Glutamatergic neuron (in vitro differentiated cells): ENCODE measurements around the gene NAPEPLD. TPM values are rescaled to one million over a fixed set of nuclear protein-coding genes. Genes with fewer than 3 reads are reported as not detected.
"Not testable (repeated sequence)": the region's sequence is repeated elsewhere in the genome, so short reads cannot be mapped to it uniquely, and the experiment has no call there.

Source experiments
- DNase-seq: peaks from one replicate; pipeline ENCODE4 v3.0.0; 2022
- H3K27ac Mint-ChIP-seq: one replicate; pipeline ENCODE4 v1.8.0; 2020; ENCODE audit warnings: mild to moderate bottlenecking, mixed read lengths, inconsistent platforms; ENCODE audit not compliant: unreplicated experiment
- H3K27me3 Mint-ChIP-seq: one replicate; pipeline ENCODE4 v1.8.0; 2020; ENCODE audit warnings: mild to moderate bottlenecking, moderate library complexity, mixed read lengths, inconsistent platforms; ENCODE audit not compliant: unreplicated experiment
- H3K36me3 Mint-ChIP-seq: one replicate; pipeline ENCODE4 v1.8.0; 2020; ENCODE audit warnings: mild to moderate bottlenecking, mixed read lengths, inconsistent platforms; ENCODE audit not compliant: unreplicated experiment
- H3K4me1 Mint-ChIP-seq: one replicate; pipeline ENCODE4 v1.8.0; 2020; ENCODE audit warnings: mild to moderate bottlenecking, low read depth, mixed read lengths, inconsistent platforms; ENCODE audit not compliant: unreplicated experiment
- H3K4me3 Mint-ChIP-seq: one replicate; pipeline ENCODE4 v1.8.0; 2020; ENCODE audit warnings: mild to moderate bottlenecking, mixed read lengths, inconsistent platforms; ENCODE audit not compliant: unreplicated experiment
- H3K9me3 Mint-ChIP-seq: one replicate; pipeline ENCODE4 v1.8.0; 2020; ENCODE audit warnings: mild to moderate bottlenecking, moderate library complexity, mixed read lengths, inconsistent platforms; ENCODE audit not compliant: unreplicated experiment
- CTCF ChIP-seq: fragments of 200-600 bp; sonication (generic); IDR thresholded peaks from one replicate; pipeline ENCODE4 v1.5.0; 2021; ENCODE audit not compliant: partially characterized antibody, unreplicated experiment
- total RNA-seq: library from RNA; stranded (reverse); fragmentation: NEBNext Ultra II Directional; extraction: Animal tissue kit (Norgen Biotek cat#: 25700); gene quantifications from one replicate; pipeline ENCODE4 v1.2.1, GENCODE V29; 2021; ENCODE audit not compliant: unreplicated experiment

The NAPEPLD gene
- total RNA-seq, 1 donor from 2014 or later, result 6.5 TPM

- no peak for TF ChIP-seq CTCF
- H3K27ac Mint-ChIP-seq, result no peak overlapping the region
- no peaks in the 10 kb centered on the region for H3K27me3 Mint-ChIP-seq
- H3K9me3 Mint-ChIP-seq, result no peaks in the 10 kb centered on the region
- H3K4me1 Mint-ChIP-seq, result peaks cover 5% of the 10 kb centered on the region
- no peak for DNase-seq
- H3K36me3 Mint-ChIP-seq, result no peaks in the 10 kb centered on the region
- no peak overlapping the region for H3K4me3 Mint-ChIP-seq
Measured at GRCh38 chr7:103058122-103058521, 90.8 kb downstream of the NAPEPLD start.

- not testable (repeated sequence) for H3K4me3 Mint-ChIP-seq, H3K36me3 Mint-ChIP-seq, H3K27me3 Mint-ChIP-seq, H3K4me1 Mint-ChIP-seq, H3K9me3 Mint-ChIP-seq, DNase-seq, H3K27ac Mint-ChIP-seq
Measured at GRCh38 chr7:103056006-103056405, 92.9 kb downstream of the NAPEPLD start.

- H3K36me3 Mint-ChIP-seq, result peaks cover 15% of the 10 kb centered on the region
- H3K27ac Mint-ChIP-seq, result no peak overlapping the region
- H3K9me3 Mint-ChIP-seq, result peaks cover 6% of the 10 kb centered on the region
- DNase-seq, result no peak
- no peaks in the 10 kb centered on the region for H3K4me1 Mint-ChIP-seq
- H3K27me3 Mint-ChIP-seq, result no peaks in the 10 kb centered on the region
- H3K4me3 Mint-ChIP-seq, result no peak overlapping the region
- no peak for TF ChIP-seq CTCF
Measured at GRCh38 chr7:103051519-103051918, 97.4 kb downstream of the NAPEPLD start.

Other genes with a start within 250 kb of the NAPEPLD start
- gene LRRC17, start 236.1 kb downstream of the NAPEPLD start, total RNA-seq, result 0.34 TPM
- 1.1 TPM for gene FBXL13, start 74.3 kb downstream of the NAPEPLD start, total RNA-seq
- gene ARMC10, start 74.0 kb downstream of the NAPEPLD start, total RNA-seq, result 16.1 TPM
- gene PMPCB, start 148.3 kb upstream of the NAPEPLD start, total RNA-seq, result 59.8 TPM
- 19.2 TPM for gene DNAJC2, start 195.7 kb upstream of the NAPEPLD start, total RNA-seq
- gene PSMC2, start 198.5 kb upstream of the NAPEPLD start, total RNA-seq, result 111 TPM